Fibroblast of skin of right biceps (primary cell): ENCODE results near the gene DPT.
"Not testable (repeated sequence)": the region's sequence is repeated elsewhere in the genome, so short reads cannot be mapped to it uniquely, and the experiment has no call there.

Experiments
- DNase-seq: peaks from one replicate; pipeline ENCODE4 v3.0.0-alpha.2; 2013

Gene DPT

GRCh38 chr1:168728473-168729404, at the start of gene DPT:
Gene DPT, minus strand, starts transcription at chr1:168729206. Its CDS starts 32 bp downstream, at chr1:168729174.
- DNase-seq = peak; percentile 77

GRCh38 chr1:168775366-168775765, 46.4 kb upstream of the DPT start:
- no peak for DNase-seq

GRCh38 chr1:168774241-168774640, 45.2 kb upstream of the DPT start:
- peak; percentile 26 for DNase-seq

- no peak for DNase-seq
These were observed 43.5 kb upstream of the DPT start for GRCh38 chr1:168772428-168773060.

GRCh38 chr1:168771104-168771630, 42.2 kb upstream of the DPT start:
- DNase-seq = no peak

- DNase-seq = not testable (repeated sequence)
These were observed 40.9 kb upstream of the DPT start for GRCh38 chr1:168769893-168770292.

GRCh38 chr1:168767894-168768584, 39.0 kb upstream of the DPT start:
- peak; percentile 70 for DNase-seq

GRCh38 chr1:168766568-168766967, 37.6 kb upstream of the DPT start:
- no peak for DNase-seq

GRCh38 chr1:168763031-168763430, 34.0 kb upstream of the DPT start:
- DNase-seq = no peak

- no peak for DNase-seq
These were observed 33.5 kb upstream of the DPT start for GRCh38 chr1:168762473-168762872.

GRCh38 chr1:168760781-168761180, 31.8 kb upstream of the DPT start:
- no peak for DNase-seq

- DNase-seq = no peak
These were observed 31.2 kb upstream of the DPT start for GRCh38 chr1:168760241-168760640.

- DNase-seq = no peak
These were observed 30.1 kb upstream of the DPT start for GRCh38 chr1:168759077-168759476.

GRCh38 chr1:168758503-168758902, 29.5 kb upstream of the DPT start:
- DNase-seq = no peak

GRCh38 chr1:168755800-168756418, 26.9 kb upstream of the DPT start:
- no peak for DNase-seq

GRCh38 chr1:168752171-168752832, 23.3 kb upstream of the DPT start:
- DNase-seq = no peak

GRCh38 chr1:168751195-168751650, 22.2 kb upstream of the DPT start:
- DNase-seq = no peak

- DNase-seq = no peak
These were observed 14.1 kb upstream of the DPT start for GRCh38 chr1:168742994-168743650.

- DNase-seq = no peak
These were observed 13.4 kb upstream of the DPT start for GRCh38 chr1:168742386-168742785.

GRCh38 chr1:168739908-168740307, 10.9 kb upstream of the DPT start:
- no peak for DNase-seq

GRCh38 chr1:168736520-168736919, 7.5 kb upstream of the DPT start:
- DNase-seq = no peak

GRCh38 chr1:168735974-168736373, 7.0 kb upstream of the DPT start:
- DNase-seq = no peak
